DMS53 (cell line): ENCODE data around the gene ICA1.
A peak's percentile ranks its signal among the peaks of the same experiment; 100 is the strongest.
"Not testable (repeated sequence)": the region's sequence is repeated elsewhere in the genome, so short reads cannot be mapped to it uniquely, and the experiment has no call there.

Experiments
- DNase-seq: peaks from one replicate; lab custom pipeline; 2025; lab: John Stamatoyannopoulos, UW

ICA1 gene

GRCh38 chr7:8263048-8263447, 1.1 kb upstream of the ICA1 start:
- DNase-seq, result peak; percentile 65

- DNase-seq, result peak; percentile 86
Observed at GRCh38 chr7:8260871-8261694, 884 bp downstream of the ICA1 start.

- no peak for DNase-seq
Observed at GRCh38 chr7:8259586-8260222, 2.3 kb downstream of the ICA1 start.

- DNase-seq, result no peak
Observed at GRCh38 chr7:8258734-8259133, 3.2 kb downstream of the ICA1 start.

- no peak for DNase-seq
Observed at GRCh38 chr7:8258166-8258565, 3.8 kb downstream of the ICA1 start.

DNA sequence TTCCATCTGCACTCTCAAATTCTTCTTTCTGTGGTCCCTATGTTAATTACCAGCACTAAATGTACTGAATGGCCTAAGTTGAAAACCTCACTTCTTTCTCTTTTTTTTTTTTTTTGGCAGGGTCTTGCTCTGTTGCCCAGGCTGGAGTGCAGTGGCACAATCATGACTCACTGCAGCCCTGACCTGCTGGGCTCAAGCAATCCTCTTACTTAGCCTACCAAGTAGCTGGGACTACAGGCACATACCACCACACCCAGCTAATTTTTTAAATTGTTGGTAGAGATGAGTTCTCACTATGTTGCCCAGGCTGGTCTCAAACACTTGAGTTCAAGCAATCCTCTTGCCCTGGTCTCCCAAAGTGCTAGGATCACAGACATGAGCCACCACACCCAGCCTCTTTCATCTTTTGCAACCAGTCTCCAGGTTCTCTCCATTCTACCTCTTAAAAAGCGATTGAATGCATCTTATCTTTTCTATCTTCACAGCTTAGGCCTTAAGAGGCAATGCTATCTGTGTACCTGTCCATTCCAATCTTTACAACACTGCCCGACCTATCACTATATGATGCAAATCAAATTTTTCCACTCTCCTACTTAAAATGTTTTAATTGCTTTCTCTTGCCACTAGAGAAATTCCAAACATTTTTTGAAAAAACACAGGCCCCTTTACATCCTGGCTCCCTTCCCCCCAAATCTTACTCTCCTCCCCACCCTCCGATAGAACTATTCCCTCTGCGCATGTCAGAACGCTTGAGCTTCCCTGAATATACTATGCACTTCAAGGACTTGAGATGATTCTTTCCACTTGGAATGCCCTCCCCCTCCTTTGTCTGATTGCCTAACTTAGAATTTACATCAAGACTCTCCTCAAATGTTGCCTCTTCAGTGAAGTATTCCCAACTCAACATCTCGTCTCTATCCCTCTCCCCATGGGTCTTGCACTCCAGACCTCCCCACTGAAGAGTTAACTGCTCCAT, 6.0 kb downstream of the ICA1 start:
- DNase-seq, result no peak

DNA sequence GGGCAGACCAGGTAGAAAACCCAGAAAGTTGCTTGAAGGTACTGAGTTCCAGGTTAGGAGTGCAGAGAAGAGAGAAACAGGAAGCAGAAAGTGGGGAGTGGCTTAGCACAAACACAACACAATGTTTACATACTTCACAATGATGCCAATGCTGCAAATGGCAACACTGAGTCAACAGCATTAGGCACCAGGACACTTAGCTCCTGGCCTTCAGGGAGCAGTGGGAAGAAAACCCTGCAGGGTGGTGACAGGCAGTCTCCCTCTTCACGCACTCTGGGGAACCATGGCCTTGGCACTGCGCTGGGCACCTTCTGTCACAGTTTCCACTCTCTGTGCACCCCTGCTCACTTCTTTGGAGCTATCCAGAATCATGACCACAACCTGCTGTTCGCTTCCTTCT, 7.3 kb downstream of the ICA1 start:
- peak; percentile 85 for DNase-seq

- no peak for DNase-seq
Observed at GRCh38 chr7:8254215-8254614, 7.8 kb downstream of the ICA1 start.

DNA sequence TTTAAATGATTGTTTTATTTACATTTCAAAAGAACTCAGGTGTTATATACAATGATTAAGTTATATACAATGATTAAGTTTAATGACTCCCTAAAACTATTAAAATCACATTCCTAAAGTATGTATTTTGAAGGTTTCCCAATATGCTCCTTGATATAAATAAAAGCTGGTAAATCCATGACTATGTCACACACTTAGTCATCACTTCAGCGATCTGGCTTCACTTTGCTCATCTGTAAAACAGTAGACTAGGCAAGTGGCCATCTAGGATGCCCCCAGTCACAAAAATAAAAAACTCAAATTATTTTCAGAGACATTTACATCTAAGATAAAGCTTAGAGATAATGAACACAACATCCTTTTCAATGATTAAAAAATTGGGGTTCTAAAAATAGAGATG, 10.8 kb downstream of the ICA1 start:
- no peak for DNase-seq

- no peak for DNase-seq
Observed at GRCh38 chr7:8250547-8250946, 11.4 kb downstream of the ICA1 start.

- DNase-seq, result no peak
Observed at GRCh38 chr7:8249121-8249520, 12.8 kb downstream of the ICA1 start.

DNA sequence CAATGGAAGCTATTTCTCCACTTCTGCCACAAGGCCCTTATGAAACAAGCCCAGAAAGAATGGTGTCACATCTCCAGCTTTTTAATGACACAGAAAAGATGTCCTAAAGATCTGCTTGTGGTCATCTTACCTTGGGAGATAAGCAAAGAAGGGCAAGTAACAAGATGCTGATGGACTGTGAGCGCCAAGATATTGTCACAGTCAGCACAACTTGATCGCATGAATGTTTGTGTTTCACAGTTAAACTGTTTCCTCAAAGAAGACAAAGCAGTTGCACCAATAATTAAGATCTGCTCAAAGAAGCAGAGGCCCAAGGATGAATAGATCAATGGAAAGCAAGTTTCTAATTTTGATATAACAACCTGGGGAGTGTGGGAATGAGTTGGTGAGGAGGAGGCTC, 15.9 kb downstream of the ICA1 start:
- no peak for DNase-seq

- DNase-seq, result not testable (repeated sequence)
Observed at GRCh38 chr7:8245032-8245431, 16.9 kb downstream of the ICA1 start.

DNA sequence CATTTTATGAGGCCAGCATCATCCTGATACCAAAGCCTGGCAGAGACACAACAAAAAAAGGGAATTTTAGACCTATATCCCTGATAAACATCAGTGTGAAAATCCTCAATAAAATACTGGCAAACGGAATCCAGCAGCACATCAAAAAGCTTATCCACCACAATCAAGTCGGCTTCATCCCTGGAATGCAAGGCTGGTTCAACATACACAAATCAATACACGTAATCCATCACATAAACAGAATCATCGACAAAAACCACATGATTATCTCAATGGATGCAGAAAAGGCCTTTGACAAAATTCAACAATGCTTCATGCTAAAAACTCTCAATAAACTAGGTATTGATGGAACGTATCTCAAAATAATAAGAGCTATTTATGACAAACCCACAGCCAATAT, 18.9 kb downstream of the ICA1 start:
- DNase-seq, result not testable (repeated sequence)

GRCh38 chr7:8239702-8240362, 22.1 kb downstream of the ICA1 start:
- DNase-seq, result not testable (repeated sequence)

DNA sequence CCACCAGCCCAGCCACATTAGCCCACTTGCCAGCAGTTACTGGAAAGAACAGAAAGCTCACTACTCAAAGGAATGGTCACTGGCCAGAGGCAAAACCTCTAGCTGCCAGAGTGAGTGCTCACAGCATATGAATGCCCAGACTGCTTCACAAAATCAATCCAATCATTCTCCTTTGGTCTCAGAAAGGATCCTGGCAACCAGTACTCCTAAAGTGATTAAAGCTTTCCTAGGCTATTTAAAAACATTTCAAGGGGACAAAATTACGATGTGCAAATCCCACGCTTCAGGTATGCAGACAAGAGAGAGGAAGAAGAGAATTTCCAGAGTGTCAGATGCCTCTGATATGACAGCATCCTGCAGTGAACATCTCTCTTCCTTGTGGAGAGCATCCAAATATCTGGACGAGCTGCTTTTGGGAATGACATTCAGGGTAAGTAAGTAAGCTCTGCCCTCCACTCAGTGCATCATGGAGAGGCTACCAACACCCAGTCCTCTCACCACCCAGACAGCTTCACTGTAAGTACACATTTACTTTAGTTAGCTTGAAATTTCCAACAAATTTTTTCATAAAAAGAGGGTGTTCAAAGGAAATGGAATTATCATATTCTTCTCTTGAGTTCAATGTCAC, 25.1 kb downstream of the ICA1 start:
- DNase-seq, result no peak

DNA sequence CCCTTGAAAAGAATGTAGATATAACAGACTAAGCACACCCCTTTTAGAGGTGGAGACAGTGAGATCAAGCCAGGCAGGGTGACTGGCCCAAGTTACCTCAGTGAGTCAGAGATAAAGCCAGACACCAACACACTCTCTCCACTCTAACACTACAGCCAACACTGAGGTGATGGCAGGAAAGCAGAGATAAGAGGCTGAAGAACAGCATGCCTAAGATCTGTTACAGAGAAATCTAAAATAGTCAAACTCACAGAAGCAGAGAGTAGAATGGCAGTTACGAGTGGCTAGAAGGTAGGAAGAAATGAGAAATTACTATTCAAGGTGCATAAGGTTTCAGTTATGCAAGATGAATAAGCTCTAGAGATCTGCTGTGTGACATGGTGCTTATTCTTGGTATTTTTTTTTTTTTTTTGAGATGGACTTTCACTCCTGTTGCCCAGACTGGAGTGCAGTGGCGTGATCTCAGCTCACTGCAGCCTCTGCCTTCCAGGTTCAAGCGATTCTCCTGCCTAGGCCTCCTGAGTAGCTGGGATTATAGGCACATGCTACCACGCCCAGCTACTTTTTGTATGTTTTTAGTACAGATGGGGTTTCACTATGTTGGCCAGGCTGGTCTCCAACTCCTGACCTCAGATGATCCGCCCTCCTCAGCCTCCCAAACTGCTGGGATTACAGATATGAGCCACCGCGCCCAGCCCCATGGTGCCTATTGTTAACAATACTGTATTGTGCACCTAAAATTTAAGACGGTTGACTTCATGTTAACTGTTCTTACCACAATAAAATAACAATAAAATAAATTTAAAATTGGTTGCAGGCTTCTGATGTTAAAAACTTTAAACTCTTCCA, 28.7 kb downstream of the ICA1 start:
- DNase-seq, result no peak

GRCh38 chr7:8229927-8230326, 32.0 kb downstream of the ICA1 start:
- DNase-seq, result no peak

DNA sequence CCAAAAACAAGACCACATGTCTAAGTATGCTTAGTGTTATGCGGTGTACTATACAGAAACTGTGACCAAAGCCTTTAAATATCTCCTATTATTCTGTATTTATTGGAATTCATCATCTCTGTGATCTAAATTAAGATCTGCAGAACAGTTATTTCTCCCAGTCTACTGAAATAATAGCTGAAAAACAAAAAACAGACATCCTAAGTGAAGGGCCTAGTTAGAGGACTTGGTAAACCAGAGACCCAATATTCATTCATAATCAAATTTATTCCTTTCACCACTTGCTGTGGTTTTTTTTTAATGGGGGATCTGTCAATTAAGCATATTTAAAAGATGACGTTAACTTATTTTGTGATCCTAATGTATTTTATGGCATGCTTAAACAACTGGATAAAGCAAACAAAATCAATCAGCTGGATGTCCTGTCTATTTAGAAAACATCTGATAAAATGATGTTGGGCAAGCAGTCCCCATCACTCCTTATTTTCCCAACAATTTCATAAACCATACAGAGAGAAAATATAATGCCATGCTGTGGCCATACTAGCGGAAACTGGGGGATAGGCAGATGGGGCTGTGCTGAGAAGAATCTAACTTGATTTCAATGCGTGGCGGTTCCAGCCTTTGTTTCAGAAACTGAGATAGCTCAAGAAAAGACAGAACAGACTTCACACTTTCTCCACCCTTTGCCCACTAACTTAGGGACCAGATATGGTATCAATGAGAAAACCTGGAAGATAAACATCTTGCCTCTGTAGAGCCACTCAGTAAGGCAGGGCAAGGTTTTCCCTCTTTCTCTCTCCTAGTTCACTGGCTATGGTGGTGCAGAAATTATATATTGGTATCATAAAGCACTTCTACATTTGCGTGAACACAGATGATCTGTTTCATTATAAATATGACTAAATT, 32.9 kb downstream of the ICA1 start:
- no peak for DNase-seq
